ENCODE results near the gene CYP2A7.
"Not testable (repeated sequence)": the region's sequence is repeated elsewhere in the genome, so short reads cannot be mapped to it uniquely, and the experiment has no call there.

CYP2A7 gene, protein sequence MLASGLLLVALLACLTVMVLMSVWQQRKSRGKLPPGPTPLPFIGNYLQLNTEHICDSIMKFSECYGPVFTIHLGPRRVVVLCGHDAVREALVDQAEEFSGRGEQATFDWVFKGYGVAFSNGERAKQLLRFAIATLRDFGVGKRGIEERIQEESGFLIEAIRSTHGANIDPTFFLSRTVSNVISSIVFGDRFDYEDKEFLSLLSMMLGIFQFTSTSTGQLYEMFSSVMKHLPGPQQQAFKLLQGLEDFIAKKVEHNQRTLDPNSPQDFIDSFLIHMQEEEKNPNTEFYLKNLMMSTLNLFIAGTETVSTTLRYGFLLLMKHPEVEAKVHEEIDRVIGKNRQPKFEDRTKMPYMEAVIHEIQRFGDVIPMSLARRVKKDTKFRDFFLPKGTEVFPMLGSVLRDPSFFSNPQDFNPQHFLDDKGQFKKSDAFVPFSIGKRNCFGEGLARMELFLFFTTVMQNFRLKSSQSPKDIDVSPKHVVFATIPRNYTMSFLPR

DNA sequence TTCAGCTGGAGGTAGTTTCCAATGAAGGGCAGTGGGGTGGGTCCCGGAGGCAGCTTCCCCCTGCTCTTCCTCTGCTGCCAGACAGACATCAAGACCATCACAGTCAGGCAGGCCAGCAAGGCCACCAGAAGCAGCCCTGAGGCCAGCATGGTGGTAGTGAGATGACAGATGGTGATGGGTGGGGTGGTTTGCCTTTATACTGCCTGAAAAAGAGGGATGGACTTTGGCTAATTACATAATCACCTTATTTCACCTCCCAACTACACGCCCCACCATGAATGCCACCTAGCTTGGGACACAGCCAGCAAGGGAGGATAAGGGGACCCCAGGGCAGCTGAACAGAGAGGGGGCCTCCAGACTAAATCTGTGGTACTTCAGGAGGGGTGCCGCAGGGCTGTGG, at the start of gene CYP2A7:
TSS of gene CYP2A7 (minus strand) at position 170 of the 400 bp plus-strand sequence. CDS start at position 149, 21 bp downstream.
- DNase-seq (ENCODE audit: low read depth in 2 of 2) = not testable (repeated sequence)

DNA sequence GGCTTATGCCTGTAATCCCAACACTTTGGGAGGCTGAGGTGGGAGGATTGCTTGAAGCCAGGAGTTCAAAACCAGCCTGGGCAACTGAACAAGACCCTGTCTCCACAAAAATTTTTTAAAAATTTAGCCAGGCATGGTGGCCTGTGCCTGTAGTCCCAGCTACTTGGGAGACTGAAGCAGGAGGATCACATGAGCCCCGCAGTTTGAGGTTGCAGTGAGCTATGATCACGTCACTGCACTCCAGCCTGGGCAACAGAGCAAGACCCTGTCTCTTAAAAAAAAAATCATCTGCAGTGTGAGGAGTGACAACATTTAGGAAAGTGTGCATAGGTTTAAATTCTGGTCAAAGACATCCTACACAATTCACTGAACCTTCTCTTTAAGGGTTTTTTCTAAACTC, 48.8 kb upstream of the CYP2A7 start:
- not testable (repeated sequence) for DNase-seq (ENCODE audit: low read depth in 2 of 2)

DNA sequence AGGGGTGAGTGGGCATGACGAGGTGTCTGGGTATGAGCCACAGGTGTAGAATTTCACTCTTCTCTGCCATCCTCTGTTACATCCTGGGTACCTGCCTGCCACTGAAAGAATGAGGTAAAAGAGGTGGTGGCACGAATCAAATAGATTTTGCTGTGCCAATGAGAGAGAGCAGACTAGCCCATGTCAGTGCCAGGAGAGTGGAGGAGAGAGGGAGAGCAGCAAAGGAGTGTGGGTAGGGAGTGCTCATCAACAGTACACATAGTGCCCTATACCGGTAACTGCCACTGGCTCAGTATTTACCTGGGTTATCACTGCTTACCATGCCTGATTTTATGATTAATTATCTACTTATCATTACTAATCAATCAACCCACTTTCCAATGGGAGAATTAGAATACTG, 47.9 kb upstream of the CYP2A7 start:
- not testable (repeated sequence) for DNase-seq (ENCODE audit: low read depth in 2 of 2)

DNA sequence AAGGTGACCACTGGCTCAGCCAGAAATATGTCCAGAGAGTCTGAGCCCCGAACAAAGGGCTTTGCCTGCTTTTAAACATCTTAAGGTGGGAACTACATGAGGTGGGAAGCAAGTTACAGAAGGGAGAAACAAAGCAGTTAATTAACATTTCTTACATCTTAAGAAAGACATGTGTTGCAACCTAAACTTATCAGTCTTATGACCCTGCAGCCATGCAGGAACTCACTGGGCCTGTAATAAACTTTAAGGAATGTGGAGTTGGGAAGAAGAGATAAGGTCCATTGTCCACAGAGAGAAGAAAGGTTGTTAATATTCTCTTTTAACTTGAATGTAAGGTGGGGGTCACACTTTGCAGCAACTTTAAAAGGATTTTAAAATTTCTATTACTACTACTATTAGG, 46.8 kb upstream of the CYP2A7 start:
- DNase-seq (ENCODE audit: low read depth in 2 of 2) = no peak

DNA sequence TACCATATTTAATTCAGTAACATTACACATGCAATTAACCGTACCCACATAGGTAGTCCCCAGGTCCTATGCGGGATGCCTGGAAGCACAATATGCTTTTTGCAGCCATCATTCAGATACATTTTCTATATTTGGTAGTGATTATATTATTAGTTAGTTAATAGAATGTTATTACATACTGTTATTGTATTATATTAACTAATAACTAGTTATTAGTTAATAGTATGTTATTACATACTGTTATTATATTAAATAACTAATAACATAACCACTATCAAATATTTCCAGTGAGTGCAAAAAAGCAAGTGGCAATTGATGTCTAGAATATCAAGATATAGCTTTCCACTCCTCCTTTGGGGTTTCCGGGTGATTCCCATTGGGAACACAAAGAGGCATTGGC, 45.5 kb upstream of the CYP2A7 start:
- no peak for DNase-seq (ENCODE audit: low read depth in 2 of 2)

DNA sequence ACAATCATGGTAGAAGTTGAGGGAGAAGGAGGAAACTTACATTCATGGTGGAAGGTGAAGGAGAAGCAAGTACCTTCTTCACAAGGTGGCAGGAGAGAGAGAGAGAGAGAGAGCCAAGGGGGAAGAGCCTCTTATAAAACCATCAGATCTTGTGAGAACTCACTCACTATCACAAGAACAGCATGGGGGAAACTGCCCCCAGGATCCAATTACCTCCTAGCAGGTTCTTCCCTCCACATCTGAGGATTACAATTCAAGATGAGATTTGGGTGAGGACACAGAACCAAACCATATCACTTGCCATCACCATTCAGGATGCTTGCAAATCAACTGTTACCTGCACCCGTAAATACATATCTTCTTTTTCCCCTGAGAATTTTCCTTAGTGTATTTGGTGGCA, 44.2 kb upstream of the CYP2A7 start:
- not testable (repeated sequence) for DNase-seq (ENCODE audit: low read depth in 2 of 2)

DNA sequence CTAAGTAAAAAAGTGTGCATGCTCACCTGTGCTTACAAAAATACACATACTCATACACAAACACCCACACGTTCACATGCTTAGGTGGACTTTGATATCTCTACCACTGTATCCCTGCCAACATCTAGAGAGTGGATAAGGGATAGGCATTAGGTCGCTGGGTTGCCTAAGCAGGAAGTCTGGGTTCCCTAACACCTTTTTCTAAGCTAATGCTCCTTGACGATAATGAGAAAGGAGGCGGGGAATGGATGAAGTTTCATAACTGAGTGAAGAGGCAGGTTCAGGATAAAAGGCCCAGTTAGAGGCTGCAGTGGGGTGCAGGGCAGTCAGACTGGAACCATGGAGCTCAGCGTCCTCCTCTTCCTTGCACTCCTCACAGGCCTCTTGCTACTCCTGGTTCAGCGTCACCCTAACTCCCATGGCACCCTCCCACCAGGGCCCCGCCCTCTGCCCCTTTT, 41.9 kb upstream of the CYP2A7 start:
- DNase-seq (ENCODE audit: low read depth in 2 of 2) = no peak

DNA sequence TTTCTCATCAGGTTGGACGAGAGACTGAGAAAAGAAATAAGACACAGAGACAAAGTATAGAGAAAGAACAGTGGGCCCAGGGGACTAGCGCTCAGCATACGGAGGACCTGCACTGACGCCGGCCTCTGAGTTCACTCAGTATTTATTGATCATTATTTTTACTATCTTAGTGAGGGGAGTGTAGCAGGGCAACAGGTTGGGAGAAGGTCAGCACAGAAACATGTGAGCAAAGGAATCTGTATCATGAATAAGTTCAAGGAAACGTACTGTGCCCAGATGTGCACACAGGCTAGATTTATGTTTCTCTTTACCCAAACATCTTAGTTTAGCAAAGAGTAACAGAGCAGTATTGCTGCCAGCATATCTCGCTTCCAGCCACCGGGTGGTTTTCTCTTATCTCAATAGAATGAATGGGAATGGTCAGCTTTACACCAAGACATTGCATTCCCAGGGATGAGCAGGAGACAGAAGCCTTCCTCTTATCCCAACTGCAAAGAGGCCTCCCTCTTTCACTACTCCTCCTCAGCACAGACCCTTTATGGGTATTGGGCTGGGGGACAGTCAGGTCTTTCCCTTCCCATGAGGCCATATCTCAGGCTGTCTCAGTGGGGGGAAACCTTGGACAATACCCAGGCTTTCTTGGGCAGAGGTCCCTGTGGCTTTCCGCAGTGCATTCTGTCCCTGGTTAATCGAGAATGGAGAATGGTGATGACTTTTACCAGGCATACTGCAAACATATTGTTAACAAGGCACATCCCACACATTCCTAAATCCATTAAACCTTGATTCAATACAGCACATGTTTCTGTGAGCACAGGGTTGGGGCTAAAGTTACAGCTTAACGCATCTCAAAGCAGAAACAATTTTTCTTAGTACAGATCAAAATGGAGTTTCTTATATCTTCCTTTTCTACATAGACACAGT, 40.5 kb upstream of the CYP2A7 start:
- DNase-seq (ENCODE audit: low read depth in 2 of 2) = not testable (repeated sequence)

DNA sequence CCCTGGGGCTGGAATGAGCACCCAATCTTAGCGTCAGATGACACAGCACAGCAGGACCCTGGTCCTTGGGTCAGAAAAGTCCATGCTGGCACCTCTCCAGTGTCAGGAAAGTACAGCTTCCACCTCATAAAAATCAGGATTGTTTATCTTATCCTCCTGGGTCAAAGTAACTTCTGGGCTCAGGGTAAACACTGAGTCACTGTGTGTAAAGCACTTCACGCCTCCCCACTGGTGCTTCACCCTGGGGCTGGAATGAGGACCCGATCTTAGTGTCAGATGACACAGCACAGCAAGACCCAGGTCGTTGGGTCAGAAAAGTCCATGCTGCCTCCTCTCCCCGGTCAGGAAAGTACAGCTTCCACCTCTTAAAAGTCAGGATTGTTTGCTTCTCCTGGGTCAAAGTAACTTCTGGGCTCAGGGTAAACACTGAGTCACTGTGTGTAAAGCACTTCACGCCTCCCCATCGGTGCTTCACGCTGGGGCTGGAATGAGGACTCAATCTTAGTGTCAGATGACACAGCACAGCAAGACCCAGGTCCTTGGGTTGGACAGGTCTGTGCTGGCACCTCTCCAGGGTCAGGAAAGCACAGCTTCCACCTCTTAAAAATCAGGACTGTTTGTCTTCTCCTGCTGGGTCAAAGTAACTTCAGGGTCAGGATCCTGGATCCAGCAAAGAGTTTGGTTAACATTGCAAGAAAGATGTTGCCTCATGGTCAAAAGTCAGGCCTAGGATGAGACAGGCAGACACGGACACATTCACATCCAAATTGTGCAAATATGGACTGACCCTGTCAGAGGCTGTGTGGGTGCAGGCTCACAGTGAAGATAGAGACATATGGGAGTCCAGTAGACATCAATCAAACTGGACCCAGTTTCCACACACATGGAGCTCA, 39.2 kb upstream of the CYP2A7 start:
- DNase-seq (ENCODE audit: low read depth in 2 of 2) = no peak

DNA sequence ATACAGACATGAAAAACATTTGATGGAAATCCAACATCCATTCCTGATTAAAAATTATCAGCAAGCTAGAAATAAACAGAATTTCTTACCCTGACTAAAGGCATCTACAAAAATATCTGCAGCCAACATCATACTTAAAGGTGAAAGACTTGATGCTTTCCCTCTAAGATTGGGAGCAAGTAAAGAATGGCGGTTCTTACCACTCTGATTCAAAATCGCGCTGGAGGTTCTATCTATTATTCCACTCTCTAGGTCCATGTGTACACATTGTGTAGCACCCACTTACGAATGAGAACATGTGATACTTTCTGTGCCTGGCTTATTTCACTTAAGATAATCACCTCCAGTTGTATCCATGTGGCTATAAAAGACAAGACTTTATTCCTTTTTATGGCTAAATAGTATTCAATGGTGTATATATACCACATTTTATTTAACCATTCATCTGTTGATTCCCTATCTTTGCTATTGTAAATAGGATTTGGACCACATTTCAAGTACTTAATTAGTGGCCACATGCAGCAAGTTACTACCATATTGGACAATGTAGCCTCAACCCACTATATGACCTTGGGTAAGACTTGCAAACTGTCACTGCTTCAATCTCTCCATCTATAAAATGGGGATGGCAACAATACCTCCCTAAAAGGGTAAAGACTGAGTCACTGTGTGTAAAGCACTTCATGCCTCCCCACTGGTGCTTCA, 38.4 kb upstream of the CYP2A7 start:
- no peak for DNase-seq (ENCODE audit: low read depth in 2 of 2)

DNA sequence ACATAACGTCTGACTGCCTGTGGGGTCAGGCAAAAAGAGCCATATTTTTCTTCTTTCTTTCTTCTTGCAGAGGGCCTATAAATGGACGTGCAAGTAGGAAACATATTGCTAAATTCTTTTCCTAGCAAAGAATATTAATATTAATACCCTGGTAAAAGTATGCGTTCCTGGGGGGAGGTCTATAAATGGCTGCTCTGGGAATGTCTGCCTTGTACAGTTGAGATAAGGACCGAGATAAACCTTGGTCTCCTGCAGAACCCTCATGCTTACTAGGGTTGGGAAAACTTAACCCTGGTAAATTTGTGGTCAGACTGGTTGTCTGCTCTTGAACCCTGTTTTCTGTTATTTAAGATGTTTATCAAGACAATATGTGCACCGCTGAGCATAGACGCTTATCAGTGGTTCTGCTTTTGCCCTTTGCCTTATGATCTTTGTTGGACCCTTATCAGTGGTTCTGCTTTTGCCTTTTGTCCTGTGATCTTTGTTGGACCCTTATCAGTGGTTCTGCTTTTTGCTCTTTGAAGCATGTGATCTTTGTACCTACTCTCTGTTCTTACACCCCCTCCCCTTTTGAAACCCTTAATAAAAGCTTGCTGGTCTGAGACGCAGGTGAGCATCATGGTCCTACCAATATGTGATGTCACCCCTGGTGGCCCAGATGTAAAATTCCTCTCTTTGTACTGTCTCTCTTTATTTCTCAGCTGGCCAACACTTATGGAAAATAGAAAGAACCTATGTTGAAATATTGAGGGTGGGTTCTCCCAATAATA, 37.7 kb upstream of the CYP2A7 start:
- not testable (repeated sequence) for DNase-seq (ENCODE audit: low read depth in 2 of 2)

DNA sequence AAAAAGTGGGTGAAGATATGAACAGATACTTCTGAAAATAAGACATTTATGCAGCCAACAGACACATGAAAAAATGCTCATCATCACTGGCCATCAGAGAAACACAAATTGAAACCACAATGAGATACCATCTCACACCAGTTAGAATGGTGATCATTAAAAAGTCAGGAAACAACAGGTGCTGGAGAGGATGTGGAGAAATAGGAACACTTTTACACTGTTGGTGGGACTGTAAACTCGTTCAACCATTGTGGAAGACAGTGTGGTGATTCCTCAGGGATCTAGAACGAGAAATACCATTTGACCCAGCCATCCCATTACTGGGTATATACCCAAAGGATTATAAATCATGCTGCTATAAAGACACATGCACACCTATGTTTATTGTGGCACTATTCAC, 36.3 kb upstream of the CYP2A7 start:
- DNase-seq (ENCODE audit: low read depth in 2 of 2) = not testable (repeated sequence)

DNA sequence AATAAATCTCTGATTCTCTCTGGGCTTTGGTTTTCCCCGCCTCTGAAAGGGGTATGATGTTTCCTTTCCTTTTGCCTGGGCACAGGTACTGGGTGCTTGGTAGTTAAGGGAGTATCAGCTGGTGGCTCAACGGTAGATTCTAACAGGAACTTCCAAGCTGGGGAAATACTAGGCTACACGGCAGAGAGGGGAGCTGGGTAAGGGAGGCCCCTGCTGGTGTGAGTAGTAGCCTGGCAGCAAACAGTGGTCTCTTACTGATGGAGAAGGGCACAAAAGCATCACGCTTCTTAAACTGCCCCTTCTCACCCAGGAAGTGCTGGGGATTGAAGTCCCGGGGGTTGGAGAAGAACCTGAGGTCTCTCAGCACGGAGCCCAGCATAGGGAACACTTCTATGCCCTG, 26.9 kb upstream of the CYP2A7 start:
- peak in 1 of 2 donors; percentile 26 for DNase-seq (ENCODE audit: low read depth in 2 of 2)

DNA sequence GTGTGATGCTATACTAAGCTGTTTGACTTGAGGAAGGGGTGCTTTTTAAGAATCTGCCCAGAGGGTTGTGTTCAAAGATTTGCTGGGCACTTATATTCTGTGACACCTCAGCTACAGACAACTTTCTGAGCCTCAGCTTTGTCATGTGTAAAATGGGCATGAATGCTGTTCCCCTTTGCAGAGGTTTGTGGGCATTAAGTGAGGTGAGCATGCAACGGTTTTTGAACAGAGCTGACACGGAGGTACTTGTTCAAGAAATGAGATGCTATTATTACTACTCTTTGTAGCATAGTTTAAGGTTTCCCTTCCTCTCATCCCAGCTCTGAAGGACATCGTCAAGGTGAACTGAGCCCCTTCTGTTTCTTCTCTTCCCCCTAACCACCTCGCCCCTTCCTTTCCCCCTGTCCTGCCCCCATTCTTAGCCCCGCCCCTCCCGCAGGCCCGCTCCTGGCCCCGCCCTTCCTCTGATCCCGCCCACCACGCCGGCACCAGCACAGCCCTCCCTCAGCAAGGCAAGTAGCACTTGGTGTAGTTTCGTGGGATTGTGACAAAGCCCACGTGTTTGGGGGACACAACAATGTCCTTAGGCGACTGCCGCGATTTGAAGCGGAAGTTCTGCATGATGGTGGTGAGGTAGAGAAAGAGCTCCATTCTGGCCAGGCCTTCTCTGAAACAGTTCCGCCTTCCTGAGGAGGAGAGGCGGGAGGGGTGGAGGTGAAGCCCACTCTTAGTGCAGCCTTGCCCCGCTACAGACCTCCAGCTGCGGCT, 26.1 kb upstream of the CYP2A7 start:
- DNase-seq (ENCODE audit: low read depth in 2 of 2) = peak in 1 of 2 donors; percentile 48

DNA sequence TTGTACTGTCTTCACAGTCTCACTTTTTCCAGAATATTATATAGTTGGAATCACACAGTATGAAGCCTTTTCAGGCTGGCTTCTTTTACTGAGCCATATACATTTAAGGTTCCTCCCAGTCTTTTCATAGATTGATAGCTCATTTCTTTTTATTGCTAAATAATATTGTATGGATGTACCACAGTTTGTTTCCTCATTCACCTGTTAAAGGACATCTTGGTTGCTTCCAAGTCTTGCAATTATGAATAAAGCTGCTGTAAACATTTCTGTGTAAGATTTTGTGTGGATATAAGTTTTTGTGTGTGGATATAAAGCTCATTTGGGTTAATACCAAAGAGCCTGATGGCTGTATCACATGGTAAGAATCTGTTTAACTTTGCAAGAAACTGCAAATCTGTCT, 24.5 kb upstream of the CYP2A7 start:
- DNase-seq (ENCODE audit: low read depth in 2 of 2) = no peak

DNA sequence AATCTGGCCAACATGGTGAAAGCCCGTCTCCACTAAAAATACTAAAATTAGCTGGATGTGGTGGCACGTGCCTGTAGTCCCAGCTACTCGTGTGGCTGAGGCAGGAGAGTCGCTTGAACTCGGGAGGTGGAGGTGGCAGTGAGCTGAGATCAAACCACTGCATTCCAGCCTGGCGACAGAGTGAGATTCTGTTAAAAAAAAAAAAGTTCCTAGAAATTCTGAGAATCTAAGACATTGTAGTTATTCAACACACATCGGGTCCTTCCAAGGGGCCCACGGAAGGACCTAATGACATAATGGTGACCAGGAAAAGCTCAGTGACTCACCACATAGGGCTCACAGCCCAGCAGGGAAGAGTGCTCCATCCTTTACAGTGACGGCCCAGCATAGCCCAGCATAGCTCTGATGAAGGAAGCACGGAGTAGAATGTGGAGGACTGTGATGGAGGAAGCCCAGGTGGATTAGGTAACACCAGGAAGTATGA, 22.7 kb upstream of the CYP2A7 start:
- not testable (repeated sequence) for DNase-seq (ENCODE audit: low read depth in 2 of 2)

DNA sequence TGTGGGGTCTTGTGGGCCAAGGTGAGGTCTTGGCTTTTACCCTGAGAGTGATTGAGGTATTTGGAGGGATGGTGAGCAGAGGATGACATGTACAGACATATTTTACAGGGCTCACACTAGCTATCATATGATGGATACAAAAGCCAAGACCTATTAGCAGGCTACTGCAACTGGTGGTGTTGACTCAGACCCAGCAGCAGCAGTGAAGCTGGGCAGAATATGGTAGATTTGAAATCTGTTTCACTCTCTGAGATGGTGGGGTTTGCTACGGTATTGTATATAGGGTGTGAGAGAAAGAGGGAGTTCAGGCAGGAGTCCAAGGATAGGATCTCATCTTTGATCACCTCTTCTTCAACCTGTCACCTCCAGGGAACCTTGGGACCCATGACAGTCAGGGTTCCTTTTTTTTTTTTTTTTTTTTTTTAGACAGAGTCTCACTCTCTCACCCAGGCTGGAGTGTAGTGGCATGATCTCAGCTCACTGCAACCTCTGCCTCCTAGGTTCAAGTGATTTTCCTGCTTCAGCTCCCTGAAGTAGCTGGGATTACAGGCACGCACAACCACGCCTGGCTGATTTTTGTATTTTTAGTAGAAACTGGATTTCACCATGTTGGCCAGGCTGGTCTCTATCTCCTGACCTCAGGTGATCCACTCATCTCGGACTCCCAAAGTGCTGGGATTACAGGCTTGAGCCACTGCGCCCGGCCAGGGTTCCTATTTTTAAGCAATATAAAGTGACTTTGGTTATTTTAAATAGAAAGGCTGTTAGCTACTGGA, 20.1 kb upstream of the CYP2A7 start:
- DNase-seq (ENCODE audit: low read depth in 2 of 2) = not testable (repeated sequence)

DNA sequence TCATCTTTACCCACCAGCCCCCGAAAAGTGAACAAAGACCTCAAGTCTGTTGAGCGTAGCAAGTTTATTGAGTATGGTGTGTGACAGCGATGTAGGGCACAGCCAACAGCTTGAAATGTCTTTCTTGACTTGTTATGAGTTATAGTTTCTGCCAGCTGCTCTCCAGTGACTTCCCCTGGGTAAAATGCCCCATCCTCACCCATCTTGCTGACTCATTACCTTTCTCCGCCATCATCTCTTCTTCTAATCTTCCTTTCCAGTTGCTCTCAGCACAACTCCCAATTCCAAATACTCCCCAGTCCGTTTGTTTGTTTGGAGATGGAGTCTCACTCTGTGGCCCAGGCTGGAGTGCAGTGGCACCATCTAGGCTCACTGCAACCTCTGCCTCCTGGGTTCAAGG, 18.5 kb upstream of the CYP2A7 start:
- DNase-seq (ENCODE audit: low read depth in 2 of 2) = not testable (repeated sequence)
